ENCODE data around the gene USP3.
"Not testable (repeated sequence)": the region's sequence is repeated elsewhere in the genome, so short reads cannot be mapped to it uniquely, and the experiment has no call there.

DNA sequence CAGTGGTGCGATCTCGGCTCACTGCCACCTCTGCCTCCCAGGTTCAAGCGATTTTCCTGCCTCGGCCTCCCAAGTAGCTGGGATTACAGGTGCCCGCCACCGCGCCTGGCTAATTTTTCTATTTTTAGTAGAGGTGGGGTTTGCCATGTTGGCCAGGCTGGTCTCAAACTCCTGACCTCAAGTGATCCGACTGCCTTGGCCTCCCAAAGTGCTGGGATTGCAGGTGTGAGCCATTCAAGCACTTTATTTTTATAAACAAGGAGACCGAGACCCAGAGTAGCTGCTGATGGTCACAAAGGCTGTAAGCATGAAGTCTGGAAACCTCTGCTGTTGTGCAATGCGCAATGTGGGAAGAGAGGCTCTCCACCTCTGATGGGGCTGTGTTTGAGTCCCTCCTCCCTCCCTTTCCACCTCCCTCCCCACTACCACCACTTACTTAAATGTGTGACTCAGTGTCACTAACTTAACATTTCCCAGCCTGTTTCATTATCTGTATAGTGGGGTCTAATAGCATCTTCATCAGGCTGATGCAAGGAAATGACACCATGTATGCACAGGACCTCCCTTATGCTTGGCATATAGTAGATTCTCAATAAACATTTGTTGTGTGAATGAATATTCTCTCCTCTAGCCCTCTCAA is 16.5 kb upstream of the USP3 start:
- TF ChIP-seq POLR2A (IDR thresholded peaks at IDR 0.05; ENCODE audit: low read depth, low read length); POLR2AphosphoS5 (IDR thresholded peaks at IDR 0.05; ENCODE audit: low read depth, low read length); SPI1 (IDR thresholded peaks at IDR 0.05; ENCODE audit: low read depth, low read length); TAF1 (IDR thresholded peaks at IDR 0.05; ENCODE audit: low read depth, low read length); PAX5 (IDR thresholded peaks at IDR 0.05; ENCODE audit: insufficient read depth, low read length, severe bottlenecking): not testable (repeated sequence)

All from GM12891 (cell line).